ENCODE measurements around the gene PDCL2. TPM values are rescaled to one million over a fixed set of nuclear protein-coding genes. Genes with fewer than 3 reads are reported as not detected.

Gene PDCL2
- total and polyA plus RNA-seq, 9 of the 15 experiments (the other 6 are each of a cell fraction or from before 2014, with no cell fraction given), result 0.62 to 2.5 (median 1.2) TPM

GRCh38 chr4:55545641-55546505 lies 46.2 kb downstream of the PDCL2 start (continued):
- TF ChIP-seq MEIS2 (IDR thresholded peaks at IDR 0.05; ENCODE audit: partially characterized antibody) (peak; percentile 32), ZNF583 (CRISPR knock-in tag; IDR thresholded peaks at IDR 0.05) (0 out of 2 replicates have a peak, but pooled peaks have one; percentile 38), SREBF1 (IDR thresholded peaks at IDR 0.05; ENCODE audit: borderline replicate concordance, low read depth, low read length) (no peak), ZSCAN29 (IDR thresholded peaks at IDR 0.05) (no peak), MNT (conservative IDR thresholded peaks at IDR 0.05) (peak in 1 of 2 experiments; percentile 74; a peak in 2 of 4 replicates), SFPQ (IDR thresholded peaks at IDR 0.05; ENCODE audit: low read depth, low read length) (no peak), ZNF707 (CRISPR knock-in tag; conservative IDR thresholded peaks at IDR 0.05) (no peak), ATF2 (CRISPR knock-in tag; IDR thresholded peaks at IDR 0.05) (no peak), ZNF586 (CRISPR knock-in tag; conservative IDR thresholded peaks at IDR 0.05) (no peak), KDM5B (IDR thresholded peaks at IDR 0.05; ENCODE audit: insufficient replicate concordance, low read depth, low read length) (no peak), ZNF41 (CRISPR knock-in tag; conservative IDR thresholded peaks at IDR 0.05) (no peak), BRF2 (IDR thresholded peaks at IDR 0.05; ENCODE audit: borderline replicate concordance, insufficient read depth, insufficient read length) (no peak), ZNF121 (CRISPR knock-in tag; conservative IDR thresholded peaks at IDR 0.05) (no peak), JUN (IDR thresholded peaks at IDR 0.05; ENCODE audit: borderline replicate concordance, low read depth, low read length) (no peak), JUN (CRISPR knock-in tag; IDR thresholded peaks at IDR 0.05; ENCODE audit: borderline replicate concordance) (no peak), SMC3 (conservative IDR thresholded peaks at IDR 0.05; ENCODE audit: insufficient read depth, low read depth, low read length) (no peak), HDAC8 (tag; IDR thresholded peaks at IDR 0.05) (no peak), ZNF384 (IDR thresholded peaks at IDR 0.05; ENCODE audit: low read depth, low read length) (no peak), SP1 (CRISPR knock-in tag; IDR thresholded peaks at IDR 0.05) (peak; percentile 33; the same call in 1 of the 2 replicates), SIX5 (IDR thresholded peaks at IDR 0.05; ENCODE audit: borderline replicate concordance in 1 of 2, insufficient read depth in 1 of 2, low read depth in 1 of 2, low read length in 2 of 2) (no peak; a peak in 1 of 4 replicates)

All from K562 (cell line).